Endodermal cell (in vitro differentiated cells): ENCODE data around the gene RNF114. TPM values are rescaled to one million over a fixed set of nuclear protein-coding genes. Genes with fewer than 3 reads are reported as not detected.

Experiments used
- DNase-seq: peaks from one replicate; pipeline ENCODE4 v3.0.0-alpha.2; 2017
- H3K27ac ChIP-seq: 2 replicates; pipeline ENCODE4 v1.5.1; 2013; ENCODE audit warnings: mild to moderate bottlenecking, low read depth, low read length, moderate library complexity
- H3K27me3 ChIP-seq: 2 replicates; pipeline ENCODE4 v1.6.1; 2013; ENCODE audit warnings: mild to moderate bottlenecking, low read length, moderate library complexity; ENCODE audit not compliant: insufficient read depth, control insufficient read depth, poor library complexity, severe bottlenecking
- H3K36me3 ChIP-seq: 2 replicates; pipeline ENCODE4 v1.7.0; 2013; ENCODE audit warnings: mild to moderate bottlenecking, low read length, moderate library complexity; ENCODE audit not compliant: control insufficient read depth, insufficient read depth
- H3K4me1 ChIP-seq: one replicate; pipeline ENCODE4 v1.7.0; 2013; ENCODE audit warnings: low read length; ENCODE audit not compliant: control insufficient read depth, insufficient read depth
- H3K4me3 ChIP-seq: 2 replicates; pipeline ENCODE4 v1.5.1; 2013; ENCODE audit warnings: mild to moderate bottlenecking, low read length, moderate library complexity
- H3K9ac ChIP-seq: 2 replicates; pipeline ENCODE4 v1.6.1; 2013; ENCODE audit warnings: mild to moderate bottlenecking, low read length, moderate library complexity; ENCODE audit not compliant: poor library complexity, severe bottlenecking; ENCODE audit errors: extremely low read depth
- H3K9me3 ChIP-seq: 2 replicates; pipeline ENCODE4 v1.6.1; 2013; ENCODE audit warnings: mild to moderate bottlenecking, low read length, moderate library complexity; ENCODE audit not compliant: control insufficient read depth
- H3K27ac Mint-ChIP-seq: 2 replicates; pipeline ENCODE4 v1.8.0; 2020; ENCODE audit warnings: mixed read lengths
- H3K27me3 Mint-ChIP-seq: 2 replicates; pipeline ENCODE4 v1.8.0; 2021; ENCODE audit warnings: mild to moderate bottlenecking, mixed read lengths; ENCODE audit not compliant: insufficient read depth
- H3K36me3 Mint-ChIP-seq: 2 replicates; pipeline ENCODE4 v1.8.0; 2020; ENCODE audit warnings: low read depth, mixed read lengths
- H3K4me1 Mint-ChIP-seq: 2 replicates; pipeline ENCODE4 v1.8.0; 2020; ENCODE audit warnings: mixed read lengths
- H3K4me3 Mint-ChIP-seq: 2 replicates; pipeline ENCODE4 v1.8.0; 2020; ENCODE audit warnings: mild to moderate bottlenecking, moderate library complexity, mixed read lengths
- H3K9me3 Mint-ChIP-seq: 2 replicates; pipeline ENCODE4 v1.8.0; 2020; ENCODE audit warnings: mild to moderate bottlenecking, mixed read lengths
- CTCF ChIP-seq: fragments of 200-600 bp; sonication (generic); conservative IDR thresholded peaks from 2 replicates; pipeline ENCODE4 v1.5.0; 2021; ENCODE audit warnings: antibody characterized with exemption, mild to moderate bottlenecking
- WGBS, 2 experiments: methylation state at CpG; one replicate each; pipeline versions ENCODE4 v1.1.5 to v1.1.7; 2013; ENCODE audit warnings: missing lambda C conversion rate in 2 of 2, mixed read lengths in 1 of 2; ENCODE audit not compliant: insufficient coverage in 1 of 2, insufficient read length in 1 of 2; 5-methylcytosine and 5-hydroxymethylcytosine counted together
- total RNA-seq, 2 donors: library from RNA; stranded (reverse); fragmentation: NEBNext Ultra II Directional in 1 of 2; extraction: Animal tissue kit (Norgen Biotek cat#: 25700) in 1 of 2; gene quantifications; 2 replicates in 1 of 2; 3 replicates in 1 of 2; pipeline ENCODE4 v1.2.1, GENCODE V29; 2021

Gene RNF114
- total RNA-seq, 2 donors from 2014 or later = 48.8 to 52.5 TPM

GRCh38 chr20:49918446-49918845, 17.8 kb upstream of the RNF114 start:
- H3K4me3 ChIP-seq = no peak overlapping the region
- no peaks in the 10 kb centered on the region for H3K9me3 ChIP-seq
- no peak for TF ChIP-seq CTCF
- no peaks in the 10 kb centered on the region for H3K27me3 ChIP-seq
- Mint-ChIP-seq H3K9me3 (peaks cover 11% of the 10 kb centered on the region), H3K36me3 (no peaks in the 10 kb centered on the region), H3K27me3 (peaks cover 14% of the 10 kb centered on the region), H3K27ac (no peak overlapping the region), H3K4me3 (no peak overlapping the region), H3K4me1 (peaks cover 21% of the 10 kb centered on the region)
- H3K4me1 ChIP-seq = peaks cover 6% of the 10 kb centered on the region
- no peaks in the 10 kb centered on the region for H3K36me3 ChIP-seq
- DNase-seq = no peak
- no peak overlapping the region for H3K27ac ChIP-seq
- WGBS, 2 experiments = 90% methylated on average over 3 of the region's 3 CpGs
- H3K9ac ChIP-seq = no peak overlapping the region

GRCh38 chr20:49919009-49919408, 17.2 kb upstream of the RNF114 start:
- DNase-seq = no peak
- peaks cover 14% of the 10 kb centered on the region for H3K27me3 Mint-ChIP-seq
- H3K4me3 Mint-ChIP-seq = no peak overlapping the region
- peaks cover 16% of the 10 kb centered on the region for H3K4me1 Mint-ChIP-seq
- H3K4me1 ChIP-seq = peaks cover 4% of the 10 kb centered on the region
- 75 to 88% methylated on average over 4 to 7 of the region's 7 CpGs for WGBS, 2 experiments
- no peak for TF ChIP-seq CTCF
- peaks cover 11% of the 10 kb centered on the region for H3K9me3 Mint-ChIP-seq
- no peak overlapping the region for H3K27ac ChIP-seq
- no peaks in the 10 kb centered on the region for H3K36me3 ChIP-seq
- H3K9me3 ChIP-seq = no peaks in the 10 kb centered on the region
- H3K36me3 Mint-ChIP-seq = no peaks in the 10 kb centered on the region
- no peak overlapping the region for H3K9ac ChIP-seq
- H3K27me3 ChIP-seq = no peaks in the 10 kb centered on the region
- H3K27ac Mint-ChIP-seq = no peak overlapping the region
- H3K4me3 ChIP-seq = no peak overlapping the region

GRCh38 chr20:49919461-49919860, 16.7 kb upstream of the RNF114 start:
- Mint-ChIP-seq H3K36me3 (no peaks in the 10 kb centered on the region), H3K27me3 (peaks cover 14% of the 10 kb centered on the region), H3K4me3 (no peak overlapping the region), H3K9me3 (peaks cover 11% of the 10 kb centered on the region), H3K4me1 (peaks cover 11% of the 10 kb centered on the region), H3K27ac (no peak overlapping the region)
- 57 to 90% methylated on average over 1 of the region's 2 CpGs for WGBS, 2 experiments
- no peaks in the 10 kb centered on the region for H3K4me1 ChIP-seq
- H3K4me3 ChIP-seq = no peak overlapping the region
- H3K36me3 ChIP-seq = no peaks in the 10 kb centered on the region
- DNase-seq = no peak
- H3K9ac ChIP-seq = no peak overlapping the region
- no peak for TF ChIP-seq CTCF
- no peaks in the 10 kb centered on the region for H3K27me3 ChIP-seq
- no peak overlapping the region for H3K27ac ChIP-seq
- H3K9me3 ChIP-seq = no peaks in the 10 kb centered on the region
